ENCODE measurements around the gene NUP93. TPM values are rescaled to one million over a fixed set of nuclear protein-coding genes. Genes with fewer than 3 reads are reported as not detected.

Gene NUP93
- total and polyA plus RNA-seq, 9 of the 15 experiments (the other 6 are each of a cell fraction or from before 2014, with no cell fraction given), result 92.0 to 162 (median 121) TPM

DNA sequence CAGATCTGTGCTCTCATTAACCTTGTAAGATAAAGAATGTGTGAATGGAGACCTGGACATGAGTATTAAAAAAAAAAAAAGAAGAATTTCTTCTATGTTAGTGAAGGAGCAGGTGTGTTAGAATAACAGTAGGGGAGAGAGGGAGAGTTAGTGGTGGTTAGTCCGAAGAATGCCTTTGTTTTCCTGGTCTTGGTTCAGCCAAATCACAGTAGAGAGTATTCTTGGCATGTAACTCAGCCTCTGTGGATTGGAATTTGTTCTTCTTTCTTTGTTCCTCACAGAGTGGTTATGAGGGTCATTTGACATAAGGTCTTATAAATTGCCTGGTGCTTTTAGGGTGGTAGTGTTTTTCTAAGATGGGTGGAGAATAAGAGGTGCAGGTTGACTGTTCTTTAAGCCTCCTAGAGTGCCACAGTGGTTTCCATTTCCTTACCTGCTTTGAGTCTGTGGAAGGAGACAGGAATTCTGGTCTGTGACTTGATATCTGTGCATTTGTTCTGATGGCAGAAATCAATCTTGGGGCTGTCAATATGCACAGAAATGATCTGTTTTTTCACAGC is 17.6 kb downstream of the NUP93 start:
- CTCF ChIA-PET (ENCODE audit: low intra/inter-chr PET ratio), result no interaction called here
- no peak for ATAC-seq
- no peaks in the 10 kb centered on the region for H3K9me3 ChIP-seq (replicated peaks; ENCODE audit: control insufficient read depth, insufficient read depth, low read depth, low read length)
- H3K4me3 ChIP-seq, result no peak overlapping the region
- H3K27ac ChIP-seq (ENCODE audit: extremely low read depth, low read depth, low read length), result no peak overlapping the region
- H3K4me2 ChIP-seq (ENCODE audit: insufficient read depth, low read length), result no peak overlapping the region
- no peak overlapping the region for H3K9ac ChIP-seq (ENCODE audit: insufficient read depth in 1 of 2, low read depth in 2 of 2, low read length in 2 of 2)
- H3K79me2 ChIP-seq (ENCODE audit: control insufficient read depth, insufficient read depth, low read length), result peaks cover 82% of the 10 kb centered on the region
- peaks cover 19% of the 10 kb centered on the region; the same call in 1 of the 2 replicates for H4K20me1 ChIP-seq (replicated peaks; ENCODE audit: control insufficient read depth, insufficient read depth, low read length)
- no TSS peak for BruUV-seq (replicated peaks)
- peaks cover 38% of the 10 kb centered on the region for H3K36me3 ChIP-seq (ENCODE audit: control insufficient read depth, insufficient read depth, low read length)
- 75% methylated on average over 1 of the region's 1 CpG for WGBS (ENCODE audit: insufficient coverage, low coverage, missing lambda C conversion rate)
- no peak for DNase-seq (ENCODE audit: extremely low read depth in 1 of 4, low spot score in 3 of 4)
- intact Hi-C loops (cut with micrococcal nuclease) (no loop called here), in situ Hi-C loops (cut with MboI) (no loop called here)
- no peak overlapping the region for H2AFZ ChIP-seq (ENCODE audit: low read depth, low read length)
- H3K4me1 ChIP-seq (replicated peaks in 1 of 2; ENCODE audit: control insufficient read depth in 2 of 2, insufficient read depth in 2 of 2, low read length in 2 of 2), result peaks cover 11 to 21% of the 10 kb centered on the region in 2 experiments; a peak in 4 of 5 replicates
- H3K9me1 ChIP-seq (ENCODE audit: control insufficient read depth, insufficient read depth, low read length), result peaks cover 3% of the 10 kb centered on the region
- POLR2A ChIA-PET, result no interaction called here
- FAIRE-seq, result no peak
- H3K27me3 ChIP-seq (ENCODE audit: control insufficient read depth in 2 of 2, insufficient read depth in 2 of 2, low read length in 2 of 2), result no peaks in the 10 kb centered on the region
- TF ChIP-seq, protein P1, sequence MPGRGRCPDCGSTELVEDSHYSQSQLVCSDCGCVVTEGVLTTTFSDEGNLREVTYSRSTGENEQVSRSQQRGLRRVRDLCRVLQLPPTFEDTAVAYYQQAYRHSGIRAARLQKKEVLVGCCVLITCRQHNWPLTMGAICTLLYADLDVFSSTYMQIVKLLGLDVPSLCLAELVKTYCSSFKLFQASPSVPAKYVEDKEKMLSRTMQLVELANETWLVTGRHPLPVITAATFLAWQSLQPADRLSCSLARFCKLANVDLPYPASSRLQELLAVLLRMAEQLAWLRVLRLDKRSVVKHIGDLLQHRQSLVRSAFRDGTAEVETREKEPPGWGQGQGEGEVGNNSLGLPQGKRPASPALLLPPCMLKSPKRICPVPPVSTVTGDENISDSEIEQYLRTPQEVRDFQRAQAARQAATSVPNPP (IDR thresholded peaks at IDR 0.05; ENCODE audit: borderline replicate concordance, insufficient read depth, insufficient read length), result no peak
- TF ChIP-seq, protein P2, sequence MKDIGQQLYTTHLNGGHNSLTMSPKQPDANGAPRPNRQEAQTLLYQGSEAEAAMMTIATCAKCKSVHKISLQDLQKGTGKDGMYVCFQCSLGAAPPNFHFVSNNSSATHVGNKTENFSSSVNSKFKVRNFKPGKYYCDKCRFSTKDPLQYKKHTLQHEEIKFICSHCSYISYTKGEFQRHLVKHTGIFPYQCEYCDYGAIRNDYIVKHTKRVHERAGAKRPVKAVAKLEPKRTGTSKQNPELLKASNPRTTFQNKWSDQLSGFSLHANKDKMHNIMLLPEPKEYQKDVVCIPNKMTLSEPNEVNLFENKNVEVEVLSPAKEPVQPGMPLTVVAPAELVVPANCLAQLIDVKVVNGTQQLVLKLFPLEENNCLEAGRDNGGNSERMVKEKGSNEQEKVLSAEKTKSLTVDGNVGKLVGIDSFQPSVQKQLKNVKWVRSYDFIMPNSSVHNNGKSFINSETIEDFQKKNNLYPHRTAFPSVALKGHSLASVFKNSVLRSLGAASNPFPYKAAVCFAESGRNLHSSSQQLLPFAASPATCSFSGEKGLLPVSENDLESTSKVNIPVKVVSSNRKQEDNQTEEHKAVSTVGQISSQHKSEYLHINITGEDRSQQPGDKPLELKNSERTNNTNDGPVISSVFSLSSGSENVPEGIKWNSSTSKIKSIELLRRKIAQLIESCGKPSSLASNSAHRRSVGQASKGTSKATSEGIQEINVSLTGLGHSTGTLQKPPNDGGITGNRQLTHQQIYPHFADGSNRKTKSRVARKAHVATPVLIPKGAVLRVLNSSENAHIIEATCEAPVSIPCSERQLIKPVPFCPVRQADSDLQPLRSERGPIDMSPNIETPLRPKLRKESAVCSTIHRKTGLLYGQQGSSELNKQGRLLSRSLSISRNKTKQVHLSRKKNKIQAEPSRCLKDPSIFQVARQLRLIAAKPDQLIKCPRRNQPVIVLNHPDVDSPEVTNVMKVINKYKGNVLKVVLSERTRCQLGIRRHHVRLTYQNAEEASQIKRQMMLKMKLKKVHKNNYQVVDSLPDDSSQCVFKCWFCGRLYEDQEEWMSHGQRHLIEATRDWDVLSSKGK (CRISPR knock-in tag; IDR thresholded peaks at IDR 0.05), result no peak

All from K562 (cell line).